Right lobe of liver (tissue), 4 donors: Measurements from ENCODE around the gene PRDM16.

ENCODE experiments used
- CTCF ChIP-seq, 4 donors: fragments of 200-600 bp in 3 of 4; fragments of 450-650 bp in 1 of 4; IDR thresholded peaks; one replicate each; pipeline versions ENCODE4 v1.5.1 to v1.8.0; 2016 to 2022; ENCODE audit warnings: antibody characterized with exemption in 4 of 4, mild to moderate bottlenecking in 2 of 4
- POLR2A ChIP-seq: fragments of 450-650 bp; IDR thresholded peaks from one replicate; pipeline ENCODE4 v1.6.1; 2017; ENCODE audit warnings: antibody characterized with exemption, mild to moderate bottlenecking
- donor health status: DM: no; HTN: no; CAD: no.
- donor health status: DM: no; HTN: no; CAD: no.
- donor health status: DM: no; HTN: yes; CAD: no.

- TF ChIP-seq CTCF (IDR thresholded peaks at IDR 0.05) (no peak), POLR2A (no peak)
Measured at GRCh38 chr1:3413975-3414710, 345.1 kb downstream of the PRDM16 start.
